ENCODE measurements around the gene TRIM66.

Gene TRIM66

GRCh38 chr11:8723711-8724110 is 41.2 kb upstream of the TRIM66 start:
- DNase-seq (ENCODE audit: low read depth in 1 of 2, low spot score in 1 of 2) = no peak
- Histone ChIP-seq H3K27ac (replicated peaks) (no peak overlapping the region), H3K27me3 (ENCODE audit: insufficient read depth, poor library complexity, severe bottlenecking) (no peaks in the 10 kb centered on the region), H3K4me3 (replicated peaks; ENCODE audit: insufficient read depth, low read length) (no peak overlapping the region)
- TF ChIP-seq, protein P1, sequence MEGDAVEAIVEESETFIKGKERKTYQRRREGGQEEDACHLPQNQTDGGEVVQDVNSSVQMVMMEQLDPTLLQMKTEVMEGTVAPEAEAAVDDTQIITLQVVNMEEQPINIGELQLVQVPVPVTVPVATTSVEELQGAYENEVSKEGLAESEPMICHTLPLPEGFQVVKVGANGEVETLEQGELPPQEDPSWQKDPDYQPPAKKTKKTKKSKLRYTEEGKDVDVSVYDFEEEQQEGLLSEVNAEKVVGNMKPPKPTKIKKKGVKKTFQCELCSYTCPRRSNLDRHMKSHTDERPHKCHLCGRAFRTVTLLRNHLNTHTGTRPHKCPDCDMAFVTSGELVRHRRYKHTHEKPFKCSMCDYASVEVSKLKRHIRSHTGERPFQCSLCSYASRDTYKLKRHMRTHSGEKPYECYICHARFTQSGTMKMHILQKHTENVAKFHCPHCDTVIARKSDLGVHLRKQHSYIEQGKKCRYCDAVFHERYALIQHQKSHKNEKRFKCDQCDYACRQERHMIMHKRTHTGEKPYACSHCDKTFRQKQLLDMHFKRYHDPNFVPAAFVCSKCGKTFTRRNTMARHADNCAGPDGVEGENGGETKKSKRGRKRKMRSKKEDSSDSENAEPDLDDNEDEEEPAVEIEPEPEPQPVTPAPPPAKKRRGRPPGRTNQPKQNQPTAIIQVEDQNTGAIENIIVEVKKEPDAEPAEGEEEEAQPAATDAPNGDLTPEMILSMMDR (IDR thresholded peaks at IDR 0.05; ENCODE audit: insufficient read depth, low read length) = no peak
- no peak for TF ChIP-seq GABPA (IDR thresholded peaks at IDR 0.05; ENCODE audit: low read depth)
- TF ChIP-seq SPI1 (IDR thresholded peaks at IDR 0.05; ENCODE audit: borderline replicate concordance, low read depth) = no peak

DNA sequence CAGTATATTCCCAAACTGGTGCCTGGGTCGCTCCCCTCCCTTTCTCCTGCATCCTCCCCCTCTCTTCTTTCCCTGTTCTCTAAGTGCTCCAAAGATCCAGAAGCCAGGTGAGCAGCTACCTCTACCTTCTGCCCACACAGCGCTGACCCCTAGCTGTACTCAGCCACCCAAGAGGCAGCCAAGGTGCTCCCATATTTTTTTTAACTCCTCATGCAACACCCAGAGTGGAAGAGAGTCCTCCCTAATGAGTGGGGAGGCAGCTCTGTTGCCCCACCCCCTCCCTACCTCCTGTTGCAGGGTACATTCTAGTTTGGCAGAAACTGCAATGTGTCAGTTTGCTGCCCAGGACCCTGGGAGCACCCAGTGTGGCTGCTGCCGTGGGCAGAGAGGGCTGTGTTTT is 40.3 kb upstream of the TRIM66 start:
- Histone ChIP-seq H3K27ac (replicated peaks) (no peak overlapping the region), H3K4me3 (replicated peaks; ENCODE audit: insufficient read depth, low read length) (no peak overlapping the region), H3K27me3 (ENCODE audit: insufficient read depth, poor library complexity, severe bottlenecking) (no peaks in the 10 kb centered on the region)
- TF ChIP-seq POLR2AphosphoS5 (IDR thresholded peaks at IDR 0.05; ENCODE audit: low read depth) (no peak), GABPA (IDR thresholded peaks at IDR 0.05; ENCODE audit: low read depth) (no peak), REST (IDR thresholded peaks at IDR 0.05; ENCODE audit: insufficient replicate concordance, low read depth) (no peak), SPI1 (IDR thresholded peaks at IDR 0.05; ENCODE audit: borderline replicate concordance, low read depth) (no peak)
- TF ChIP-seq, protein P1 (IDR thresholded peaks at IDR 0.05; ENCODE audit: insufficient read depth, low read length) = no peak
- no peak for DNase-seq (ENCODE audit: low read depth in 1 of 2, low spot score in 1 of 2)

DNA sequence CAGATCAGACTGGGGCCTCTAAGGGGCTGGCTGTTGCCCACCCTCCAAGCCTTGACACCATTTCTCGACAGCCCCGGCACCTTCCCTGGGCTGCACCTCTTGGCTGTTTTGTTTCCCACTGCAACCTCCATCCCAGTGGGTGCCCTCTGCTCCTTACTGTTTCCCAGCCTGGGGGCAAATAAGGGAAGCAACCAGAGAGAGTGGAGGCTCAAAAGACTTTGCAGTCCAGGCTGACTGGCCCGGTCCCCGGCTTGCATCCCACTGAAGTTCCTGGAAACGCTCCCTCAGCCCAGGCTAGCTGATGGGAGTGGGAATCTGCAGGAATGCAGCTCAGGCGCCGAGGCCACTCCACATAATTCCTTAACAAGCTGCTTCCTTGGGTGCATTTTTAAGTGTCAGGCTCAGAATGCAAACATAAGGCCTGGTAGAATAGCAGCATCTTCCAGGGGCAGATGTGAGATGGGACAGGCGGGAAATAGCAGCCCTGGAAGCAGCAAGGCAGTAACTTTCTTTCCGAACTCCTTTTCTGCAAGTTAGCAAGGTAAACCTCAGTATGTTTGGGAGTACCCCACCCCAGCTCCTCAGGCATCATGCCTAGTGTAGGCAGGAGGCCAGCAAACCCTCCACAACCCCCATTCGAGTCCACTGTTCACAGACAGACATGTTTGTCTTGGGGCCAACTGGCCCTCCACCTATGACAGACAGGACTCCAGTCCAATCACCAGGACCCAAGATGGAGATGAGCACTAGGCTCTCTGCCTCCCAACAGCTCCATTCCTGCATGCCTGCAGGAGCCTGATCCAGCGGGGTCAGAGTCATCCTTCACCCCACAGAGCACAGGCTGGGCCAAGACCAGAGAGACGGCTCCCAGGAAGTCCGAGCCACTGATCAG is 39.4 kb upstream of the TRIM66 start:
- H3K4me3 ChIP-seq (replicated peaks; ENCODE audit: insufficient read depth, low read length) = no peak overlapping the region
- H3K27me3 ChIP-seq (ENCODE audit: insufficient read depth, poor library complexity, severe bottlenecking) = no peaks in the 10 kb centered on the region
- TF ChIP-seq GABPA (IDR thresholded peaks at IDR 0.05; ENCODE audit: low read depth) = no peak
- no peak for DNase-seq (ENCODE audit: low read depth in 1 of 2, low spot score in 1 of 2)
- H3K27ac ChIP-seq (replicated peaks) = no peak overlapping the region

DNA sequence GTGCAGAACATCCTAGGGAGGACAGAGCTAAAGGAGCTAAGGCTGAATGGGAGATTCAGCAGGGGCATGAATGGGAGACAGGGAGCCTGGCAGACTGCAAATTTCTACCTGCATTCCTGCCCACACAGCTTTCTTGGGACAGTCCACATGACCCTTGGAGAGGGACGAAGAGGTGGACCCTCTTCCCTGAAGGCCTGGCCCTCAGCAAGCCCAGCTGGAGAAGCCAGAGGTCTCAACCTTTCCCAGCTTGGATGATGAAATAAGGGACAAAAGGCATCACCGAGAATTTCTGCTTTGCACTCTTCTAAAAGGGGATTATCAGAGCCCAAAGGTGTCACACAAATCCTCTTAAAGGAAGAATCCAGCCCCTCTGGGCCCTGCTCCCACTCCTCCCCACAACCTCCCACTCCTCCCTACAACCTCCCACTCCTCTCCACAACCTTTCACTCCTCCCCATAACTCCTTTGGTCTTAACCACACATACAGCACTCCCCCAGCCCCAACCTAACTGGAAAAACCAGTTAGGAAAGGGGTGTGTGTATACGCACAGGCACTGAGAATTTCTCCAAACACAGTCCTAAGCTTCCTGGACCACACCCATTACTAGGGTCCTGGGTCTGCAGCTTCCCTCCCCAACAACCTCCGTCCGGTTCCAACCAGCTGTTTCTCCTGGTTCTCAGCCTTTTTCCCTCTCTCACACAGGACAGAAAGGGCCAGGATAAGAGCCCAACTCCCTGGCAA is 38.6 kb upstream of the TRIM66 start:
- no peak overlapping the region for H3K27ac ChIP-seq (replicated peaks)

More for the DNA sequence above, 38.6 kb upstream of the TRIM66 start:
- DNase-seq (ENCODE audit: low read depth in 1 of 2, low spot score in 1 of 2) = no peak
- H3K27me3 ChIP-seq (ENCODE audit: insufficient read depth, poor library complexity, severe bottlenecking) = no peaks in the 10 kb centered on the region
- H3K4me3 ChIP-seq (replicated peaks; ENCODE audit: insufficient read depth, low read length) = no peak overlapping the region
- TF ChIP-seq REST (IDR thresholded peaks at IDR 0.05; ENCODE audit: insufficient replicate concordance, low read depth) (no peak), GABPA (IDR thresholded peaks at IDR 0.05; ENCODE audit: low read depth) (no peak), SPI1 (IDR thresholded peaks at IDR 0.05; ENCODE audit: borderline replicate concordance, low read depth) (no peak), POLR2AphosphoS5 (IDR thresholded peaks at IDR 0.05; ENCODE audit: low read depth) (no peak)
- TF ChIP-seq, protein P1 (IDR thresholded peaks at IDR 0.05; ENCODE audit: insufficient read depth, low read length) = no peak

All from HL-60 (cell line).